ENCODE results near the gene CTNNA2. TPM values are rescaled to one million over a fixed set of nuclear protein-coding genes. Genes with fewer than 3 reads are reported as not detected.

Gene CTNNA2
- total RNA-seq, 2 donors from 2014 or later: 0.17 to 0.88 TPM

DNA sequence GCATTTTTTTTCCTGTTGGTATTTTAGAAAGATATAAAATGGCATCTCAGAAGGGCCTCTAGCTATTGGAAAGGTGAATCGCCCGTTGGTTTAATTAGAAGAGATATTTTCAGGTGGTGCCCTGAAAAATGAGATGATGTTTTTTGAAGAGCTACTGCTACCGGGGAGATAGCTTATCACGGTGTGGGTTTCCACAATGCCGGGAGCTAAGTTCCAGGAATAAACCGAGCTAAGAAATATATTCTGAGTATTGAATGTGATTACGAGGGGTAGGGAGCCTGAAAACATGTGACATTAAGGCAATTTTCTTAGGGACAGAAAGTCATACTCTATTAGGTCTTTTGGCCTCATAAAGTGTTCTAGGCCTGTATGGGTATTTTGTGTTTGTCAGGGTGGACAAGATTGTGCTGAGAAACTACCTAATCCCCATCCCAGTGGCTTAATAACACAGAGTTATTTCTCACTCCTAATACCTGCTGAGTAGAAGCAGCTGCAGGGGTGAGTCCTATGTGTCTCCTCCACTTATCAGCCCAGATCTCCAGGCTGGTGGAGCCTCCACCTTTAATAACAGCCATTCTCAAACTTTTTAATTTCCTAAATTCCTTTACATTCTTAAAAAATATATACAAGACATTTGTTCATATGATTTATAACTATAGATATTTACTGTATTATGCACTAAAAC, 641.5 kb downstream of the CTNNA2 start:
- no peak overlapping the region for H3K9ac ChIP-seq (ENCODE audit: low read depth in 2 of 2, low read length in 2 of 2)
- no peaks in the 10 kb centered on the region for H3K27me3 ChIP-seq
- H3K9me3 ChIP-seq: no peaks in the 10 kb centered on the region
- H3K36me3 ChIP-seq: no peaks in the 10 kb centered on the region
- H3K4me3 ChIP-seq: no peak overlapping the region
- no peaks in the 10 kb centered on the region for H3K4me1 ChIP-seq
- no peak overlapping the region for H3K27ac ChIP-seq
- TF ChIP-seq, protein P1, sequence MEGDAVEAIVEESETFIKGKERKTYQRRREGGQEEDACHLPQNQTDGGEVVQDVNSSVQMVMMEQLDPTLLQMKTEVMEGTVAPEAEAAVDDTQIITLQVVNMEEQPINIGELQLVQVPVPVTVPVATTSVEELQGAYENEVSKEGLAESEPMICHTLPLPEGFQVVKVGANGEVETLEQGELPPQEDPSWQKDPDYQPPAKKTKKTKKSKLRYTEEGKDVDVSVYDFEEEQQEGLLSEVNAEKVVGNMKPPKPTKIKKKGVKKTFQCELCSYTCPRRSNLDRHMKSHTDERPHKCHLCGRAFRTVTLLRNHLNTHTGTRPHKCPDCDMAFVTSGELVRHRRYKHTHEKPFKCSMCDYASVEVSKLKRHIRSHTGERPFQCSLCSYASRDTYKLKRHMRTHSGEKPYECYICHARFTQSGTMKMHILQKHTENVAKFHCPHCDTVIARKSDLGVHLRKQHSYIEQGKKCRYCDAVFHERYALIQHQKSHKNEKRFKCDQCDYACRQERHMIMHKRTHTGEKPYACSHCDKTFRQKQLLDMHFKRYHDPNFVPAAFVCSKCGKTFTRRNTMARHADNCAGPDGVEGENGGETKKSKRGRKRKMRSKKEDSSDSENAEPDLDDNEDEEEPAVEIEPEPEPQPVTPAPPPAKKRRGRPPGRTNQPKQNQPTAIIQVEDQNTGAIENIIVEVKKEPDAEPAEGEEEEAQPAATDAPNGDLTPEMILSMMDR (IDR thresholded peaks at IDR 0.05): no peak
- no peak for DNase-seq
- intact Hi-C loops (cut with DNase I): no loop called here

DNA sequence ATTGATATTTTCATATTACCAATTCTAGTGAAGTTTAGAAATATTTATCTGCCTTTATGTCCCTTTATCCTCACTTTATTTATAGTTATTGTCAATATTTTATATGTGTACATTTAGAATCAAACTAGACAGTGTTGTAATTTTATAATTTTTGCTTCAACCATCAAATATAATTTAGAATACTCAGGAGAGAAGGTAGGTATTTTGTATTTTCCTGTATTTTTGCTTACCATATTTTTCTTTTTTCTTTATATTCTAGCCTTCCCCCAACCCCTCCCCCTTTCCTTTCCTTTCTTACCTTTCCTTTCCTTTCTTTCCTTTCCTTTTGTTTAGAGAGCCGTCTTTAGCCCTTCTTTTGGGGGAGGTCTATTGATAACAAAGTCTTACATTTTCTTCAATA, 651.5 kb downstream of the CTNNA2 start:
- intact Hi-C loops (cut with DNase I): no loop called here
- Histone ChIP-seq H3K9me3 (no peaks in the 10 kb centered on the region), H3K27ac (no peak overlapping the region), H3K4me1 (no peaks in the 10 kb centered on the region), H3K4me3 (no peak overlapping the region), H3K36me3 (no peaks in the 10 kb centered on the region), H3K27me3 (no peaks in the 10 kb centered on the region), H3K9ac (ENCODE audit: low read depth in 2 of 2, low read length in 2 of 2) (no peak overlapping the region)
- DNase-seq: no peak
- TF ChIP-seq, protein P1 (IDR thresholded peaks at IDR 0.05): no peak

DNA sequence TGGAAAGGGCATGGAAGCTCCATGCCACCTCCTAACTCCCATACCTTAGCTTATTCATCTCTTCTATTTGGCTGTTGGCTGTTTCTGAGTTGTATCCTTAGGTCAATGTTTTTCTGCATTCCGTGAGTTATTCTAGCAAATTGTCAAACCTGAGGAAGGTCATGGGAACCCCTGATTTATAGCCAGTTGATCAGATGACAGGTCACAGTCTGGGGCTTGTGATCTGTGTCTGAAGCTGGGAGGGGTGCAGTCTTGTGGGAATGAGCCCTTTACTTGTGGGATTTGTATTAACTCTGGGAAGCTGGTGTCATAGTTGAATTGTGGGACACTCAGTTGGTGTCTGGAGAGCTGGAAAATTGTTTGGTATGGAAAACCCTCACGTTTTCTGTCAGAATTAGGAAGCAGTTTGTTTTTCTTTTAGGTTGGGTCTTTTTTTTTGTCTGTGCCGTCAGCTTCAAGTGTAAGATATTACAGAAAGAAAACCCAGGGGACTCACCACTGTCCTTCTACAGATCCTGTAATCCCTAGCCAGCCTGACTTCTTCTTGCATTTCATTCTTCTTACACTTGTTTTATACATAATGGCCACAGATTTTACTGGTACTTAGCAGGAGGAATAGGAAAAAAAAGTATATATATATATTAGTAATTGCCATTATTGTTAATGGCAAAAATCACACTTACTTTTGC, 653.8 kb downstream of the CTNNA2 start:
- H3K4me3 ChIP-seq: no peak overlapping the region
- H3K9me3 ChIP-seq: no peaks in the 10 kb centered on the region
- TF ChIP-seq, protein P1 (IDR thresholded peaks at IDR 0.05): no peak
- no peak overlapping the region for H3K27ac ChIP-seq
- H3K4me1 ChIP-seq: no peaks in the 10 kb centered on the region
- intact Hi-C loops (cut with DNase I): no loop called here
- no peaks in the 10 kb centered on the region for H3K27me3 ChIP-seq
- H3K36me3 ChIP-seq: no peaks in the 10 kb centered on the region
- H3K9ac ChIP-seq (ENCODE audit: low read depth in 2 of 2, low read length in 2 of 2): no peak overlapping the region
- DNase-seq: no peak

DNA sequence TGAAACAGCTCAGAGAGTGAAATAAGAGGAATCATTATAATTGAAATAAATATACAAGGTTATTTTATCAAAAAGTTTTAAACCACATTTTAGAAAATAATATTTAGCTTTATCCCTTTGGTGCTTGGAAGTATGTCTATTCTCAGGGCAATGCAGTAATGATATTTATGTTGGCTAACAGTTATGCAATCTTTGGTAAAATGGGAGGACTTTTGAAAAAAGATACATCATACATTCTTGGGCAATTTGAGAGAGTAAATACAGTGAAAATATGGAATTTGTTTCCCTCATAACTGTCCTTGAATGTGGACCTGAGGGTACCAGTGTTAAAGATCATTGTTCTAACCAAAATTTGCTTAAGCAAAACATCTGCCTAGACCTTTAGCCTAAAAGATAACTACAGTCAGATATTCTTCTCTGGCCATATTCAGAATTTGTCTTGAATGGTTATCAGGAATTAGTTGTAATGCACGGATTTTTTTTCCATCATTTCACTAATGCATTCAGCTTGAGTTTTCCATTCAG, 654.5 kb downstream of the CTNNA2 start:
- TF ChIP-seq, protein P1 (IDR thresholded peaks at IDR 0.05): no peak

DNA sequence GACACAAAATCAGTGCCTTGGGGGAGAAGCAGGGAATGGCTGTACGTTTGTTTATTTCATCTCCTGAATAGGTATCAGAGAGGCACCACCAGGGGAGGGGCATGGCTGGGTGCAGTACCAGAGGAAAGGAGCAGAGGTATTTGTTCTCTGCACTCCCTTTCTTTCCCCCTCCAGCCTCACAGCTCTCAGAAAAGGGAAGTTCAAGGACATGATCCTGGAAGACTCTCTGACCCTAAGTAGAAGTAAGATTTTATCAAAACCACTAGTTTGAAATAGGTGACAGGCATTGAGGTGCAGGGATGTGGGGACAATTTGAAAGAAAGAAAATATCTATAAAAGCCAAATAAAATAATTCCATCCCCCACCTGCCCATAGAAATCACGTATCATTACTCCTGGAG, 655.2 kb downstream of the CTNNA2 start:
- intact Hi-C loops (cut with DNase I): no loop called here
- no peak overlapping the region for H3K9ac ChIP-seq (ENCODE audit: low read depth in 2 of 2, low read length in 2 of 2)
- DNase-seq: no peak

More for the DNA sequence above, 654.5 kb downstream of the CTNNA2 start:
- H3K4me1 ChIP-seq: no peaks in the 10 kb centered on the region
- no peak for DNase-seq
- H3K27me3 ChIP-seq: no peaks in the 10 kb centered on the region
- no peaks in the 10 kb centered on the region for H3K36me3 ChIP-seq
- H3K27ac ChIP-seq: no peak overlapping the region
- no peak overlapping the region for H3K9ac ChIP-seq (ENCODE audit: low read depth in 2 of 2, low read length in 2 of 2)
- intact Hi-C loops (cut with DNase I): no loop called here
- no peaks in the 10 kb centered on the region for H3K9me3 ChIP-seq
- H3K4me3 ChIP-seq: no peak overlapping the region

More for the DNA sequence above, 655.2 kb downstream of the CTNNA2 start:
- no peak overlapping the region for H3K27ac ChIP-seq
- H3K9me3 ChIP-seq: no peaks in the 10 kb centered on the region
- TF ChIP-seq, protein P1 (IDR thresholded peaks at IDR 0.05): no peak
- H3K27me3 ChIP-seq: no peaks in the 10 kb centered on the region
- no peaks in the 10 kb centered on the region for H3K4me1 ChIP-seq
- H3K4me3 ChIP-seq: no peak overlapping the region
- H3K36me3 ChIP-seq: no peaks in the 10 kb centered on the region

Measured in colonic mucosa (tissue), 4 donors.